HFF-Myc (cell line): ENCODE data around the gene CORO6.
A peak's percentile ranks its signal among the peaks of the same experiment; 100 is the strongest.

Source experiments
- DNase-seq: peaks from one replicate; pipeline ENCODE4 v3.0.0-alpha.2; 2011; ENCODE audit warnings: low read depth; ENCODE audit errors: extremely low read depth
- H3K4me3 ChIP-seq: replicated peaks from 2 replicates; pipeline ENCODE4 v1.5.1; 2011; ENCODE audit warnings: low read depth, mild to moderate bottlenecking, control low read depth, low read length
- TF ChIP-seq, protein P1 (sequence below): IDR thresholded peaks from 2 replicates; pipeline ENCODE4 v1.5.1; 2012; ENCODE audit warnings: mild to moderate bottlenecking, low read depth, low read length, control low read depth; ENCODE audit errors: missing control alignments

The CORO6 gene

DNA sequence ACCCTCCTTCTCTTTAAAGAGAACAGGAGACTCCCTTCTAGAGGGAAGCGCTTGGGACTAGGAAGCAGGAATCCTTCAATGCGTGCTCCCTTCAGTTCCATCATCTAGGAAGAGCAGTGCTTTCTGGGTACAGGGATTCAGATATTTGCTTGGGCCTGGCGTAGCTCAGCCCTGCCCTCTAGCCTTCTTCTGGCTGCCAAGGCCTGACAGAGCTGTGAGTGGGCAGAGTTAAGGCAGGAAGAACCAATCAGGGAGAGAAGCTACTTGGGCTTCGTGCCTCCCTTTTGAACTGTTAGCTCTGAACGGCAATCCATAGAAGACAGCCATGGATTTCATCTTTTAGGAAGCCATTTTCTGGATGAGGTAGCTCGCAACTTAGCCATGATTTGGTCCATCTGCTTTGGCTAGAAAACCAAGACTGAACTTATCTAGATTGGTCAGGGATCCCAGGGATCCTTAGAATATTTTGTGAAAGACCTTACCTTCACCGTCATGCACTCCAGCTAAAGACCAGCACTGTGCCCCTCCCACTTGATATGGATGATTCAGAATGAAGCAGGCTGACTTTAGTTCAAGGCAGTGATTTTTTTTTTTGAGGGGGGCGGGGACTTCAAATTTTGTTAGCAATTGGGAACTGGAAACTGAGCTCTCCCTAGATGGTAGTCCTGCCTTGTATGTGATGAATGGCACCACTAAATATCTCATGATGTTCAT is 2.5 kb upstream of the CORO6 start:
- TF ChIP-seq, protein P1, sequence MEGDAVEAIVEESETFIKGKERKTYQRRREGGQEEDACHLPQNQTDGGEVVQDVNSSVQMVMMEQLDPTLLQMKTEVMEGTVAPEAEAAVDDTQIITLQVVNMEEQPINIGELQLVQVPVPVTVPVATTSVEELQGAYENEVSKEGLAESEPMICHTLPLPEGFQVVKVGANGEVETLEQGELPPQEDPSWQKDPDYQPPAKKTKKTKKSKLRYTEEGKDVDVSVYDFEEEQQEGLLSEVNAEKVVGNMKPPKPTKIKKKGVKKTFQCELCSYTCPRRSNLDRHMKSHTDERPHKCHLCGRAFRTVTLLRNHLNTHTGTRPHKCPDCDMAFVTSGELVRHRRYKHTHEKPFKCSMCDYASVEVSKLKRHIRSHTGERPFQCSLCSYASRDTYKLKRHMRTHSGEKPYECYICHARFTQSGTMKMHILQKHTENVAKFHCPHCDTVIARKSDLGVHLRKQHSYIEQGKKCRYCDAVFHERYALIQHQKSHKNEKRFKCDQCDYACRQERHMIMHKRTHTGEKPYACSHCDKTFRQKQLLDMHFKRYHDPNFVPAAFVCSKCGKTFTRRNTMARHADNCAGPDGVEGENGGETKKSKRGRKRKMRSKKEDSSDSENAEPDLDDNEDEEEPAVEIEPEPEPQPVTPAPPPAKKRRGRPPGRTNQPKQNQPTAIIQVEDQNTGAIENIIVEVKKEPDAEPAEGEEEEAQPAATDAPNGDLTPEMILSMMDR: no peak
- DNase-seq: no peak
- H3K4me3 ChIP-seq: no peak overlapping the region

- H3K4me3 ChIP-seq: no peak overlapping the region
- no peak for DNase-seq
Observed at GRCh38 chr17:29624586-29624985, 1.9 kb upstream of the CORO6 start.

GRCh38 chr17:29623283-29623647 is 553 bp upstream of the CORO6 start:
- TF ChIP-seq, protein P1: no peak
- no peak for DNase-seq
- peak overlapping the region; percentile 51 for H3K4me3 ChIP-seq

More at GRCh38 chr17:29624586-29624985, 1.9 kb upstream of the CORO6 start:
- TF ChIP-seq, protein P1: no peak

GRCh38 chr17:29621751-29622194 is 939 bp downstream of the CORO6 start:
- H3K4me3 ChIP-seq: 0 out of 2 replicates have a peak overlapping the region, but pooled peaks have one; percentile 51
- TF ChIP-seq, protein P1: no peak
- DNase-seq: no peak

- no peak for DNase-seq
- no peak overlapping the region for H3K4me3 ChIP-seq
- TF ChIP-seq, protein P1: no peak
Observed at GRCh38 chr17:29620779-29621500, 1.8 kb downstream of the CORO6 start.

GRCh38 chr17:29620271-29620670 is 2.4 kb downstream of the CORO6 start:
- TF ChIP-seq, protein P1: no peak
- no peak overlapping the region for H3K4me3 ChIP-seq
- DNase-seq: no peak

GRCh38 chr17:29619251-29619650 is 3.5 kb downstream of the CORO6 start:
- TF ChIP-seq, protein P1: peak; percentile 36
- H3K4me3 ChIP-seq: no peak overlapping the region
- DNase-seq: no peak
